K562 (cell line): ENCODE data around the gene CAMK2A. TPM values are rescaled to one million over a fixed set of nuclear protein-coding genes. Genes with fewer than 3 reads are reported as not detected.

Experiments used
- polyA plus RNA-seq, 8 experiments: library from polyadenylated mRNA; depleted of rRNA in 4 of 8; stranded (reverse) in 5 of 8; unstranded in 3 of 8; fragments of >200 nt; fragmentation: Nextera tagmentation in 2 of 8; fragmentation: Illumina TruSeq in 1 of 8; extraction: Ambion mirVana in 2 of 8; extraction: Trizol in 1 of 8; gene quantifications; 2 replicates each; pipeline versions ENCODE4 v1.2.1 to v1.2.3, GENCODE V29; 2011 to 2014; ENCODE audit warnings: inconsistent platforms in 1 of 8, missing spikeins in 1 of 8
- total RNA-seq, 7 experiments: library from RNA; depleted of rRNA in 6 of 7; stranded (reverse); fragments of >200 nt in 6 of 7; fragmentation: Illumina TruSeq in 2 of 7; extraction: Trizol in 2 of 7; gene quantifications; 2 replicates each; pipeline versions ENCODE4 v1.2.1 to v1.2.3, GENCODE V29; 2011 to 2021; ENCODE audit warnings: low replicate concordance in 1 of 7
- TF ChIP-seq, protein P1 (sequence below), 2 experiments: fragments of 450-650 bp in 1 of 2; sonication (generic) in 1 of 2; formaldehyde crosslinking in 1 of 2; IDR thresholded peaks; 2 replicates each; pipeline versions ENCODE4 v1.7.1 to v1.9.0; 2016 to 2022; ENCODE audit warnings: inconsistent platforms in 1 of 2, mild to moderate bottlenecking in 1 of 2, missing genetic modification reagents in 1 of 2

The CAMK2A gene
- total and polyA plus RNA-seq, 9 of the 15 experiments (the other 6 are each of a cell fraction or from before 2014, with no cell fraction given): 0.01 to 0.18 (median 0.04) TPM; not detected in 6

DNA sequence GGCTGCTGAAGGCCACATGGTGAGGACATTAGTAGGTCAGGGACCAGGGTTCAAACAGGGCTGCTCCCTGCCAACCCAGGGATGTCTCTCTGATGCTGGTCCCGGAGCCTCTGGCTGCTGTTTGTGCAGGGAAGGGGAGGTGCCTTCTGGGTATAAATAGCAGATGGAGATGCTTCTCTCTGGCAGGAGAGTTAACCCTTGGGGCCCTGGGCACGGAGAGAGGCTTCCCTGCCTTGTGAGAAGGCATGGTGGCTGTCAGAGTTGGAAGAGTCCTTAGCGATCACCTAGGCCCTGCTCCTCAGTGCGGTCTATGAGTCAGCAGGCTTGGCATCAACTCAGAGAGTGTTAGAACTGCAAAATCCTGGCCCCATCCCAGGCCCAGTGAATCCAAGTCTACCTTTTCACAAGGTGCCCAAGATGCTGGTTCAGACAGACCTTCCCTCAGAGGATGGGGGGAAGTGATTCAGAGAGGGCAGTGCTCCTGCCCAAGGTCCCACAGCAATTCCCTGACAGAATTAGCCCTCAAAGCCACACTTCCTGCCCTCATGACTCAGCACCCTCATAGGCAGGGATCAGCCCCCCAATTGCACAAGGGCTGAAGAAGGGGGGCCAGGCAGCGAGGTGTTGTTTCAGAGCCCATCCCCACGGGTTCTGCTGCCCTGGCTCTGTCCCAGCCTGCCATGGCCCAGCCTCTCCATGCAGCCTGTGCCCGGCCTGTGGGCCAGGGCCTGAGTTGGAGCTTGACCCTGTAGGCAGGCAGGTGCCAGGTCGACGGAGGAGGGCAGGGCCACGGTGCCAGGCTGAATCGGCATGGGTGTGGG lies 25.6 kb downstream of the CAMK2A start (continued):
- TF ChIP-seq, protein P1, sequence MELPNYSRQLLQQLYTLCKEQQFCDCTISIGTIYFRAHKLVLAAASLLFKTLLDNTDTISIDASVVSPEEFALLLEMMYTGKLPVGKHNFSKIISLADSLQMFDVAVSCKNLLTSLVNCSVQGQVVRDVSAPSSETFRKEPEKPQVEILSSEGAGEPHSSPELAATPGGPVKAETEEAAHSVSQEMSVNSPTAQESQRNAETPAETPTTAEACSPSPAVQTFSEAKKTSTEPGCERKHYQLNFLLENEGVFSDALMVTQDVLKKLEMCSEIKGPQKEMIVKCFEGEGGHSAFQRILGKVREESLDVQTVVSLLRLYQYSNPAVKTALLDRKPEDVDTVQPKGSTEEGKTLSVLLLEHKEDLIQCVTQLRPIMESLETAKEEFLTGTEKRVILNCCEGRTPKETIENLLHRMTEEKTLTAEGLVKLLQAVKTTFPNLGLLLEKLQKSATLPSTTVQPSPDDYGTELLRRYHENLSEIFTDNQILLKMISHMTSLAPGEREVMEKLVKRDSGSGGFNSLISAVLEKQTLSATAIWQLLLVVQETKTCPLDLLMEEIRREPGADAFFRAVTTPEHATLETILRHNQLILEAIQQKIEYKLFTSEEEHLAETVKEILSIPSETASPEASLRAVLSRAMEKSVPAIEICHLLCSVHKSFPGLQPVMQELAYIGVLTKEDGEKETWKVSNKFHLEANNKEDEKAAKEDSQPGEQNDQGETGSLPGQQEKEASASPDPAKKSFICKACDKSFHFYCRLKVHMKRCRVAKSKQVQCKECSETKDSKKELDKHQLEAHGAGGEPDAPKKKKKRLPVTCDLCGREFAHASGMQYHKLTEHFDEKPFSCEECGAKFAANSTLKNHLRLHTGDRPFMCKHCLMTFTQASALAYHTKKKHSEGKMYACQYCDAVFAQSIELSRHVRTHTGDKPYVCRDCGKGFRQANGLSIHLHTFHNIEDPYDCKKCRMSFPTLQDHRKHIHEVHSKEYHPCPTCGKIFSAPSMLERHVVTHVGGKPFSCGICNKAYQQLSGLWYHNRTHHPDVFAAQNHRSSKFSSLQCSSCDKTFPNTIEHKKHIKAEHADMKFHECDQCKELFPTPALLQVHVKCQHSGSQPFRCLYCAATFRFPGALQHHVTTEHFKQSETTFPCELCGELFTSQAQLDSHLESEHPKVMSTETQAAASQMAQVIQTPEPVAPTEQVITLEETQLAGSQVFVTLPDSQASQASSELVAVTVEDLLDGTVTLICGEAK (IDR thresholded peaks at IDR 0.05): no peak
- TF ChIP-seq, protein P1 (CRISPR knock-in tag; IDR thresholded peaks at IDR 0.05): no peak
